Omental fat pad (tissue), 4 donors: ENCODE results near the gene GABRR1. TPM values are rescaled to one million over a fixed set of nuclear protein-coding genes. Genes with fewer than 3 reads are reported as not detected.

Experiments used
- ATAC-seq: fragments of 150-250 bp; one replicate; pipeline ENCODE4 v1.9.1; 2016; ENCODE audit warnings: mild to moderate bottlenecking, moderate library complexity; ENCODE audit not compliant: low FRiP score
- DNase-seq: peaks from one replicate; pipeline ENCODE4 v3.0.0-alpha.2; 2019; ENCODE audit warnings: low spot score
- total RNA-seq, 4 donors: library from RNA; depleted of rRNA; stranded (reverse); fragments of >200 nt; gene quantifications; one replicate each; pipeline ENCODE4 v1.1.0, GENCODE V29; 2016
- TF ChIP-seq, protein P1 (sequence below), 3 donors: fragments of 450-650 bp; IDR thresholded peaks; one replicate each; pipeline ENCODE4 v1.5.1; 2016 to 2017; ENCODE audit warnings: antibody characterized with exemption in 3 of 3, mild to moderate bottlenecking in 3 of 3, moderate library complexity in 2 of 3

GABRR1 gene
- total RNA-seq, 4 donors from 2014 or later, result not detected

DNA sequence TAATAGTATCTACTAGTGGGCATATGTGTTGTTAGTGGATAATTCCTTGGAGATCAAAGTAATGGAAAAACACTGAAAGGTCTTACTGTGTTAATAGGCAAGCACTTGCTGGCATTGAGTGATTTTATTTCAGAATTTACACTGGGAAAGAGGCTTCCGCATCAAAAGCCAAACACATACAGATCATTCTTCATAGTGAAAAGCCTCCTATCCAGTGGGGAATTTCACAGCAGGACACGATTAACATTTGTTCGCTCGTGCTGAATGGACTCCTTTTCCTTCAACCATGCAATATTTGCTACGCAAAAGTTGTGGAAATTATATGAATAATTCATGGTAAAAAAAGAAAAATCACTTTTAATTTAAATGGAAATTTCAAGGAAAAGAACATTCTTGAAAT is 26.4 kb downstream of the GABRR1 start:
- no peak for ATAC-seq
- DNase-seq, result no peak
- TF ChIP-seq, protein P1, sequence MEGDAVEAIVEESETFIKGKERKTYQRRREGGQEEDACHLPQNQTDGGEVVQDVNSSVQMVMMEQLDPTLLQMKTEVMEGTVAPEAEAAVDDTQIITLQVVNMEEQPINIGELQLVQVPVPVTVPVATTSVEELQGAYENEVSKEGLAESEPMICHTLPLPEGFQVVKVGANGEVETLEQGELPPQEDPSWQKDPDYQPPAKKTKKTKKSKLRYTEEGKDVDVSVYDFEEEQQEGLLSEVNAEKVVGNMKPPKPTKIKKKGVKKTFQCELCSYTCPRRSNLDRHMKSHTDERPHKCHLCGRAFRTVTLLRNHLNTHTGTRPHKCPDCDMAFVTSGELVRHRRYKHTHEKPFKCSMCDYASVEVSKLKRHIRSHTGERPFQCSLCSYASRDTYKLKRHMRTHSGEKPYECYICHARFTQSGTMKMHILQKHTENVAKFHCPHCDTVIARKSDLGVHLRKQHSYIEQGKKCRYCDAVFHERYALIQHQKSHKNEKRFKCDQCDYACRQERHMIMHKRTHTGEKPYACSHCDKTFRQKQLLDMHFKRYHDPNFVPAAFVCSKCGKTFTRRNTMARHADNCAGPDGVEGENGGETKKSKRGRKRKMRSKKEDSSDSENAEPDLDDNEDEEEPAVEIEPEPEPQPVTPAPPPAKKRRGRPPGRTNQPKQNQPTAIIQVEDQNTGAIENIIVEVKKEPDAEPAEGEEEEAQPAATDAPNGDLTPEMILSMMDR (IDR thresholded peaks at IDR 0.05), result no peak

DNA sequence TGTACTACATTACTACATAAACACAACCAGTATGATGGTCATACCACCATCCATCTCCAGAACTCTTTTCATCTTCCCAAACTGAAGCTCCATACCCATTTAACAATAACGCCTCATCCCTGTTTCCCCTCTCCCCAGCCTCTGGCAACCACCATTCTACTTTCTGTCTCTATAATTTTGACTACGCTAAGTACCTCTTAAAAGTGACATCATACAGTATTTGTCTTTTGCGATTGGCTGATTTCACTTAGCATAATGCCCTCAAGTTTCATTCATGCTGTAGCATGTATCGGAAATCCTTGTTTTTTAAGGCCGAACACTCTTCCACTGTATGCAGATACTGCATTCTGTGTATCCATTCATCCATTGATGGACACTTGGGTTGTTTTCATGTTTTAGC is 29.7 kb downstream of the GABRR1 start:
- no peak for DNase-seq
- TF ChIP-seq, protein P1 (IDR thresholded peaks at IDR 0.05), result no peak
- no peak for ATAC-seq

DNA sequence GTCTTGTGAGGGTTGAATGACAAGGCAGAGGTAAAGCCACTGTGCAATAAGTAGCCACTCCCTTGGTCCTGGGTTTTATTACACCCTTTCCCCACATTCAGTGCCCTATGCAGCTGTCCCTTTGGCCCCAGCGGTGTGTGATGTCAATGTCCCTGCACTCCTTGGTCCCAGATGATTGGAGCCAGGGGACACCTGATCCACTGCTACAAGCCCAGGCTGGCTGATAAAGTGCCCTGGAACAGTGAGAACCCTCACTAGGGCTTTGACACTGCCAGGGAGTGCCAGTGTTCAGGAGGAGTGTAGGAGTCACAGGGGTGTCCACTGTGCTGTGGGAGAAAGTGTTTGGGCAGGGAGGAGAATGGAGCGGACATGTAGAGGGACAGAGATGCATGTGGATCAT is 30.4 kb downstream of the GABRR1 start:
- no peak for DNase-seq
- no peak for ATAC-seq
- TF ChIP-seq, protein P1 (IDR thresholded peaks at IDR 0.05), result no peak

DNA sequence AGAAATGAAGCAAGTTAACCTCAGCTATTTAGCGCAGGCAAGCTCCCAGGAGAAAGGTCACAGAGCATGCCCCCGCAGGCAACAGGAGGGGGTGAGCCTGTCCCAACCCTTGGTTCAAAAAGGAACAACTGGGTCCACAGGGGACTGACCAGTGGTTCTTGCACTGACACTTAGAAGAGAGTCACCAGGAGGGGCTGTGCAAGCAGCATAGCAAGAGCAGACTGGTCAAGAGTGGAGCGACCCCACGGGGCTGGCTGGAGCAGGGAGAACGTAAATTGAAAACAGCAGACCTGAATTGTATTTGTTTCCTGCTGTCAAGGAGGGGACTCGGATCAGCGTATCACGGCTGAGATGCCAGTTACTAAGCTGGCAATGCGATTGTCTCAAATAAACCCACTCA is 32.8 kb downstream of the GABRR1 start:
- DNase-seq (no peak), ATAC-seq (no peak)
- TF ChIP-seq, protein P1 (IDR thresholded peaks at IDR 0.05), result no peak

DNA sequence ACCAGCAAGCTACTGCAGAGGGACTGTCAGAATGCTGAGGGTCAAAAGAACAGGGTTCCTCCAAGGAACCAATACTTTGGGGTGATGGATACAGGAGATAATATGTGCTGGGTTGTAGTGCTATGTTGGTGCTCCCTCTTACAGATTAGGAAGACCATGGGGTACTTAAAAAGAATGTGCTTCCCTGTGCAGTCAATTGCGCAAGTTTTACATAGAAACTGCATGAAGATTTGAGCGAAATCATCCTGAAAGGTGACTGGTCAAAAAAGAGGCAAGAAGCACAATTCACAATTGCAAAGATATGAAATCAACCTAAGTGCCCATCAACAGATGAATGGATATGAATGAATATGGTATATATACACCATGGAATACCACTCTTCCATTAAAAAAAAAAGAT is 33.9 kb downstream of the GABRR1 start:
- DNase-seq (no peak), ATAC-seq (no peak)
- TF ChIP-seq, protein P1 (IDR thresholded peaks at IDR 0.05), result no peak

DNA sequence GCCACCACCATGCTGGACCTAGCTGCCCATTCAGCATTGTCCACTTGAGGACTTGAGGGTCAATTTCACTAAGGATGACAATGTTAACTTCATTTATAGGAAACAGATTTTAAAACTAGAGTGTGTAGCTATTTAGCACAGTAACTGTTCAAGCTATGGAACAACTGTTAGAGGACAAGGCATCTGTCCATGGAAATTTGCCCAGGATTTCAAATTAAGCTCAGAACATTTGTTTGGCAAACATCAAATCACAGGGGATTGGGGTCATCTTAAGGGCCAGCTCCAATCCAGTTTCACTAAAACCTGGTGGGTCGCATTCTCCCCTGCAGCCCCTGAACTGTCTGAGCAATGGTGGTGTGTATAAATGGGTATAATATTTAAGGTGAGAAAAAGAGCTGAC is 36.2 kb downstream of the GABRR1 start:
- TF ChIP-seq, protein P1 (IDR thresholded peaks at IDR 0.05), result no peak
- DNase-seq (no peak), ATAC-seq (no peak)

DNA sequence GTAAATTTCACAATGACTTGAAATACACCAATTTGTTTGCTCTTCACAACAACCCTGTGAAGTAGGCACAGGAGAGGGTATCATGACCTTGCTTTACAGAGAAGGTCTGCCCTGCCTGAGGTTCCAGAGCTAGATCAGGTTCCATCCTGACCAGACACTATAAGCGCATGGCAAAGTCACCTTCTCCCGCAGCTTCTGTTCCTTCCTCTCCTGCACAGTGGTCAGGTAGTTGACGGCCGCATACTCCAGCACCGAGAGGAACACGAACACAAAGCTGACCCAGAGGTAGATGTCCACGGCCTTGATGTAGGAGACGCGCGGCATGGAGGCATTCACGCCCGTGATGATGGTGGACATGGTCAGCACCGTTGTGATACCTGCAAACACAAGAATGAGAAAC is 37.0 kb downstream of the GABRR1 start:
- ATAC-seq (no peak), DNase-seq (no peak)
- TF ChIP-seq, protein P1 (IDR thresholded peaks at IDR 0.05), result no peak
